GM21367 (cell line): ENCODE results near the gene POLD3.
"Not testable (repeated sequence)": the region's sequence is repeated elsewhere in the genome, so short reads cannot be mapped to it uniquely, and the experiment has no call there.

Experiments
- ATAC-seq: cut with Tn5 transposase; IDR thresholded peaks from one replicate; pipeline ENCODE4 v1.9.1; 2021; ENCODE audit not compliant: unreplicated experiment

POLD3 gene

DNA sequence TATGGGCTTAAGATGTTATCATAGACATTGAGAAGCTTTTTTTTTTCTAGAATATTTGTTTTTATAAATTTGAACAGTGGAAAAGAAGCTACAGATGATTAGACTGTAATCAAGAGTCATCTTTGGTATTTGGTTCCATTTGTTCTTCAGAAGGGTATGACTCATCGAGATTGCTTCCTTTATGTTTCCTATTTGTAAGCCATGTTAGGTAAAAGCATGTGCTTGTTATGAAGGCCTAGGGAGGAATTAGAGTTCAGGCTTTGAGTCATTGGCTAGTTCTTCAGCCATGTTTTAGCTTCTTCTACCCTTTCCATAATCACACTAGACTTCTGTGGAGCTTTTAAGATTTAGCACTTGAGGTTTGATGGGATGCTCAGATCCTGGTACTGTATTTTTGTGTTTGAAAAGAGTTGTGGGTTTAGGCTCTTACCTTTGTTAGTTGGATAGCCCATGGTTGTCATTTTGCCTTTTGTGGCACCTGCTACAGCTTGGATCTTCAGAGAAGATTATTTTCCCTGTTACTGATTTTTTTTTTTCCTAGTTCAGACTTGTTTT is 44.3 kb downstream of the POLD3 start:
- no peak for ATAC-seq

DNA sequence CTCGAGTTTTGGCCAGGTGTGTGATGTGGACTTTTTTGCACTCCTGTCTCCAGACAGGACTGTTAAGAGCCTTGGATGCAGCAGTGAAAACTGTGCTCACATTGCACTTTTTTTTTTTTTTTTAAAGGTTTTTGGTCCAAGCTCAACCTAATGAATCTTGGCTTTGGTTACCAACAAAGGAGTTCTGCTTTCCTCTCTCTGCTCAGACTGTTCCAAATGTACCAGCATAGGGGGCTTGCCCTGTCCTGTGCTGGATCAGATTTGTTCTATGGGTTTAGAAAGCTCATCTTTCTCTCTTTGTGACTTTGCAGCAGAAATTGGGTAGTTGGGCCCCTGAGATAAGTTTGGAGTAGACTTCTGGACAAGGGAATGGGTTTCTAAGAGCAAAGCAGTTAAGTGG is 45.3 kb downstream of the POLD3 start:
- no peak for ATAC-seq

DNA sequence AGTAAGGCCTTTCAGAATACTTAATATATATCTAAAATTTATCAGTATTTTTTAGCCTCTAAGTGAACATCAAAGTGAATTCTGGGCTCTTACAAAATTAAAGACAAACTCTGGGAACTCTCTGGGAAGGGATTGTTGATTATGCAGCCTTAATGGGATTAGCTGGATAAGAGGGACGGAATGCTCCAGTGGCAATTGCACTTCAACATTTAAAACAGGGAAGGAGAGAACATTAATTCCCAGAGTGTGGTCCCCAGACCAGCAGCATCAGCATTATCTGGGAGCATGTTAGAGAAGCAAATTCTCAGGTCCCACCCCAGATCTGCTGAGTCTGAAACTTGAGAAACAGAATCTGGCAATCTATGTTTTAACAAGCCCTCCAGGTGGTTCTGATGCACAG is 46.5 kb downstream of the POLD3 start:
- ATAC-seq: no peak

- ATAC-seq: no peak
These were observed 47.2 kb downstream of the POLD3 start for GRCh38 chr11:74639533-74639932.

DNA sequence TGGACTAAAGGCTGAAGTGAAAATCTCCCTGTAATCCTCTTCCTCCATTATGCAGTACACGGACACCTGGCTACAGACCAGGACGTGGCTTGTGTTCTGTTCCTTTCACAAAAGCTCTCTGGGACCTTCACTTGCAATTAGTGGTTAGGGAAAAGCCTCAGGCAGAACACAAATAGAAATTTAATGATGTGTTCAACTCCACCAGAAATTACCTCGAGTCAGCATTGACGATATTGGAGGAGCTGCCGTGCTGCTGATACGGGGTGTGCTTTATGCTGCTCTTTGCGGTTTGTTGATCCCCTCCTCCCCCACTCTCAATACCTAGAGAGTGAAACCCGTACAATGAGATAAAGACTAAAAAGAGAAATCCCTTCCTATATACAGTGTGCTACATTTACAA is 48.9 kb downstream of the POLD3 start:
- ATAC-seq: no peak

- ATAC-seq: no peak
These were observed 49.5 kb downstream of the POLD3 start for GRCh38 chr11:74641905-74642304.

DNA sequence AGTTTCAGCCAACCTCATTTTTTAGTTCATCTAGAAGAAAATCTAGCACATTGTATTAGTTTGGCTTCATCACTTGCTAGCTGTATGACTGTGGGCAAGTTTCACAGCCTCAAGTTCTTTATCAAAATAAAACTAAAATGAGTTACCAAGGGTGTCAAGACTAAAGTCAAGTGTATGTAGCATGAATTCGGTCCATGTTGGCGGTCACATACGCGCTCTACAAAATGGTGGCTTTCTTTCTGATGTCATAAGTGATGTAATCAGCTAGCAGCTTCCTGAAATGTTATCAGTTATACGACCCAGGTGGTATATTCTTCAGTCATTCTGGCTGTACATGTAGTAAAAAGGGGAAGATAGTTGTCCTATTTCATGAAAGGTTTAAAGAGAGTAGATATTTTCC is 50.5 kb downstream of the POLD3 start:
- no peak for ATAC-seq

DNA sequence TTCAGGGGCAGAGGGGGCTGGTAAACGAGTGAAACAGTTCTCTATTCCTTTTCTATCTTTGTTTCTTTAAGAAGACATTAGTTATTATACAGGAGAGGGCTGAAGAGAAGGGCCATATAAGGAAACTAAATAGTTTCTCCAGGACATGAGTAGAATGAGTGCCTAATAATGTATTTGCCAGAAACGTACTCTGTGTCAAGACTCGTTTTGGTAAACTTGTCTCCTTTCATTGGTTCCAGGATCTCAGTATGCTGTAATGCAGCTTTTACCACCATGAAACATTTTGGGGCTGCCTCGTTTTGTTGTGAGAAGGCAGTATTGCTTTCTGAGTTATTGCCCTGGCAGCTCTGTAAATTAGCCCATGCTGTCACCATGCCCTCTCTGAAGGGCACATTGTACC is 51.7 kb downstream of the POLD3 start:
- no peak for ATAC-seq

DNA sequence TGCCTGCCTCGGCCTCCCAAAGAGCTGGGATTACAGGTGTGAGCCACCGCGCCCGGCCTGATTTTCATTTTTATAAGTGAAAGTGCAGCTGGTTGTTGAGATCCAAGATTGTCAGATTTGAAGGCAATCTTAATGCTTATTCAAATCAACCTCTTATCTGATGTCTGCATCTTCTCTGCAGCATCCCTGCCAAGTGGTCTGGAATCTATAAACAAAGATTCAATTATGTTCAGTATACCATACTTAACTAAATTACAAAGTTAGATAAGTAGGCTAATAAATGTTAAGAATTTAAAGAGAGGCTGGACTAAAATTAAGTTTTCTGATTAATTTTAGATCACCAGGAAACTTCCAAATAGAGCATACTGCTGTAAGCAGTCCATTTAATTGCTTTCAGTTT is 53.8 kb downstream of the POLD3 start:
- no peak for ATAC-seq

DNA sequence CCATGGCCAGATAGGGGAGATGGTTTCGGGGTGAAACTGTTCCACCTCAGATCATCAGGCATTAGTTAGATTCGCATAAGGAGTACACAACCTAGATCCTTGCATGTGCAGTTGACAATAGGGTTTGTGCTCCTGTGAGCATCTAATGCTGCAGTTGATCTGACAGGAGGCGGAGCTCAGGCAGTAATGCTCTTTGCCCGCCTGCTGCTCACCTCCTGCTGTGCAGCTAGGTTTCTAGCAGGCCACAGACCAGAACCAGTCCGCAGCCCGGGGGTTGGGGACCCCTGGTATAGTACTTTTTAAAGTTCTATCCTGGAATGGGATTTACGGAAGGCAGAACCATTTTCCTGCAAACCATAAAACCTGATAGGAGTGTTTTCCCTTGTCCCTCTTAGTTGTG is 54.6 kb downstream of the POLD3 start:
- ATAC-seq: no peak

DNA sequence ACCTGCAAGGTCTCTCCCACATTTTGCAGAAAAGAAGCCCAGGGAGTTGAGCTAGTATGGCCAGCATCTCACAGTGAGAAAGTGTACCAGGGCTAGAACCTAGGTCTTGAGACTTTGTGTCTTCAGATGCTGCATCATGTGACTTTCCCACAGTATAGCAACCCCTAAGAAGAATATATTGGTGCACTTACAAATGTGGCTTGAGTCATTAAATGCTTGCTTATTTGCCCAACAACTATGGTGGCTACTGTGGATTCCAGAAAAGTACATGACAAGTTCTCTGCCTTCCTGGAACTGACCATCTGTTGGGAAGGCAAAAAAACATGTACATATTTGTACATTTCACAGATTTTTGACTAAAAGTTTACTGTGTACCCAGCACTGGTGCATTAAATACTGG is 55.0 kb downstream of the POLD3 start:
- no peak for ATAC-seq

DNA sequence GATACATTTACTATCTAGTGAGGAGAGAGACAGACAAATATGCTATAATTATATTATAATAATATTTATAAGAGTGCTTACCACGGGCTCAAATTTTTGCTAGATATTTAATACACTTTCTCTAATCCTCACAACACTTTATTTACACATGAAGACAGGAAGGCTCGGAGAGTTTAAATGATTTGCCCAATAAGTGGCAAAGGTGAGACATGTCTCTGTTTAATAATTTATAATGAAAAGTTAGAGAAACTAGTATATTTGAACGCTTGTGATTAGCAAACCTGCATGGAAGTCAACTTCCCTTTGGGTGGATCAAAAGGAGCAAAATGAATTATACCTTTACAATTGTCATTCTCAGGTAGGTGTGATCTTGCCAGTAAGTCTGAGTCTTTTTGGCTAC is 55.4 kb downstream of the POLD3 start:
- ATAC-seq: no peak

GRCh38 chr11:74648894-74649293 is 56.5 kb downstream of the POLD3 start:
- ATAC-seq: no peak

GRCh38 chr11:74650498-74650897 is 58.1 kb downstream of the POLD3 start:
- no peak for ATAC-seq

GRCh38 chr11:74654976-74655375 is 62.6 kb downstream of the POLD3 start:
- no peak for ATAC-seq

DNA sequence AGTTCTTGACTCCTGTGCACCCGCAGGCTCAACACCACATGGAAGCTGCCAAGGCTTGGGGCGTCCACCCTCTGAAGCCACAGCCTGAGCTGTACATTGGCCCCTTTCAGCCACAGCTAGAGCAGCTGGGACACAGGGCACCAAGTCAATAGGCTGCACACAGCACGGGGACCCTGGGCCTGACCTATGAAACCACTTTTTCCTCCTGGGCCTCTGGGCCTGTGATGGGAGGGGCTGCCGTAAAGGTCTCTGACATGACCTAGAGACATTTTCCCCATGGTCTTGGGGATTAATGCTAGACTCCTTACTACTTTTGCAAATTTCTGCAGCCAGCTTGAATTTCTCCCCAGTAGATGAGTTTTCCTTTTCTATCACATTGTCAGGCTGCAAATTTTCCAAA is 66.7 kb downstream of the POLD3 start:
- not testable (repeated sequence) for ATAC-seq

- ATAC-seq: no peak
These were observed 70.2 kb downstream of the POLD3 start for GRCh38 chr11:74662487-74663103.

- no peak for ATAC-seq
These were observed 70.9 kb downstream of the POLD3 start for GRCh38 chr11:74663315-74663714.

DNA sequence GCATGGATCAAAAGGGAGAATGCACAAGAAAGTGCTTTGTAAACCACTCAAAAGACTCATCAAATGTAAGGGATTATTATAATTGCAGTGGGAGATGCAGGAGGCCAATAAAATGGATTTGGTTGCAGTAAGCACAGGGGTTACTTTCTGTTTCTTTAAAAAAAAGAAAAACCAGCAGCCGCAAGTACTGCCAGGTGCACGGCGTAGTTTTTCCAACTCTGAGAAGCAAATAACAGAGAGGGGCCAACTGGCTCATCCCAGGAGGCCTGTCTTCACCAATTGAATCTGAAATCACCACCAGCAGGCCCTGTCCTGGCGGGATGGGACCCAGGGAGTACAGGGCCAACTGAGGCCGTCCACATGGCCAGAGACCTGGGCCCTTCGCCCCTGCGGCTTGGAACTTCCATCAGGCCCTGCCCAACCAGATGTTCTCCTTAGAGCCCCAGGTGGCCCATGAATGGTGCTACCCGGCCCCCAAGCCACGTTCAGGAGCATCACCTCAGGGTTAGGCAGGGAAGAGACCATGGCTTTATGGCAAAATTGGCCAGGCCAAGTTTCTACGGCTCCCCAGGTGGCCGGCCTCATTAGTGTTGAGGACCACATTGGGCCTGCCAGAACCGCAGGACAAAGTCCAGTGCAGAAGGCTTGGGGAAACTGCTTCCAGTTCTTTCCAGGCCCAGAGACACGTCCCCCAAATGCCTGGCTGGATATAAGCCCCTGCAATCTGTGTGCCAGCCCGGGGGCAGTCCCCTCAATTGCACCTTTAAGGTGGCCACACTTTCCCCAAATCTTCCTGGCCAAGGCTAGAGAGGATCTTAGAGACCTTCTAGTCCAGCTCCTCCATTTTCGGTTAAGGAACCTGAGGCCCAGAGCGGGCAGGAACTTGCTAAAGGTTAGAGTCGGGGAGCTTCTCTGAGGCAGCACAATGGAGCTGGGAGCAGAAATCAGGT is 77.1 kb downstream of the POLD3 start:
- no peak for ATAC-seq

- ATAC-seq: no peak
These were observed 77.8 kb downstream of the POLD3 start for GRCh38 chr11:74670171-74670570.

DNA sequence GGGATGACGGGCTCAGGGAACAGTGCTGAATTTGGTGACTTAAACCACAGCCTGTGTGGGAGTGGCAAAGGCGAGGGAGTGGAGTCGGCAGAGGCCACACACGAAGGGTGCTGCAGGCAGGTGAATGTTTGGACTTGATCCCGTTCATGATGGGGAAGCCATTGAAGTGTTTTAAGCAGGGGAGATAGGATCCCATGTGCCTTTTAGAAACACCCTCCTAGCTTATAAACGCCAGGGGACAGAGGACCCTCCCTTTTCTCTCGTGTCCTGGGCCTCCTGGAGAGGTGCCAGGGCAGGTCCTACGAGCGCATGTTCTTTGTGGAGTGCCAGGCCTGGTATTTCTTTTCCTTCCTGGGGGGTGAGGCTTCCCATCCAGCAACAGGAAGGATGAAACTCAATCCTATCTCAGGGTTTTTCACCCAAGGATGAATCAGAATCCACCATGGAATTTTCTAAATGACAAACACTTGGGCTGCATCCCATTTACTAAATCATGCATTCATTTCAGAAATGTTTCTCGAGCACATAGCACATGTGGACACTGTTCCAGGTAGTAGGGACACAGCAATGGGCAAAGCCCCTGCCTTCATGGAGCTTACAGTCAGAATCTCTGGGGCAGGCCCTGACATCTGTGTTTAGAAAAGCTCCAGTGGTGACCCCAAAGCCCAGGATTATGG is 79.3 kb downstream of the POLD3 start:
- no peak for ATAC-seq
